T-cell (primary cell): ENCODE measurements around the gene ABO. TPM values are rescaled to one million over a fixed set of nuclear protein-coding genes. Genes with fewer than 3 reads are reported as not detected.

Experiments used
- ATAC-seq, 4 experiments: fragments of 200-7000 bp in 3 of 4; fragments of 150-1000 bp in 1 of 4; cut with Tn5 transposase; replicated peaks in 1 of 4; 1 replicate in 3 of 4; 2 replicates in 1 of 4; pipeline ENCODE4 v1.10.0; 2021; ENCODE audit warnings: moderate library complexity in 3 of 4, mild to moderate bottlenecking in 2 of 4, moderate number of reproducible peaks in 1 of 4
- CTCF ChIA-PET, 2 donors: fragments of 300-600 bp; sonication (Branson Sonifier 250); formaldehyde crosslinking; loops; one replicate each; lab custom pipeline; 2022; ENCODE audit warnings: antibody characterized with exemption in 2 of 2; lab: Charles Lee
- POLR2A ChIA-PET, 2 donors: fragments of 300-600 bp; sonication (Branson Sonifier 250); formaldehyde crosslinking; loops; one replicate each; lab custom pipeline; 2022; ENCODE audit warnings: antibody characterized with exemption in 2 of 2; lab: Charles Lee
- DNase-seq, 35 experiments: peaks; one replicate each; pipeline versions ENCODE4 v3.0.0 to v3.0.0-alpha.2; 2013 to 2023
- H3K27ac ChIP-seq: one replicate; pipeline ENCODE4 v1.5.1; 2013; ENCODE audit warnings: low read length
- H3K27me3 ChIP-seq, 2 experiments: replicated peaks in 1 of 2; 1 replicate in 1 of 2; 2 replicates in 1 of 2; pipeline versions ENCODE4 v1.6.1 to v1.7.0; 2013; ENCODE audit warnings: low read length in 1 of 2, mixed read lengths in 1 of 2; ENCODE audit not compliant: control insufficient read depth in 2 of 2, insufficient read depth in 2 of 2; ENCODE audit errors: extremely low read depth in 1 of 2
- H3K36me3 ChIP-seq, 2 donors: 1 replicate in 1 of 2; 2 replicates in 1 of 2; pipeline versions ENCODE4 v1.6.1 to v1.7.0; 2013; ENCODE audit warnings: low read length in 1 of 2; ENCODE audit not compliant: control insufficient read depth in 2 of 2, insufficient read depth in 1 of 2; ENCODE audit errors: extremely low read depth in 1 of 2
- H3K4me1 ChIP-seq, 2 experiments: 1 replicate in 1 of 2; 2 replicates in 1 of 2; pipeline versions ENCODE4 v1.6.1 to v1.7.0; 2013; ENCODE audit warnings: low read length in 2 of 2, mixed read lengths in 1 of 2; ENCODE audit not compliant: insufficient read depth in 2 of 2, control insufficient read depth in 1 of 2; ENCODE audit errors: extremely low read depth in 1 of 2
- H3K4me3 ChIP-seq, 2 donors: 1 replicate in 1 of 2; 2 replicates in 1 of 2; pipeline versions ENCODE4 v1.5.1 to v1.7.0; 2013; ENCODE audit warnings: mild to moderate bottlenecking in 2 of 2, low read length in 1 of 2, moderate library complexity in 1 of 2; ENCODE audit not compliant: control insufficient read depth in 1 of 2; ENCODE audit errors: extremely low read depth in 1 of 2
- H3K9me3 ChIP-seq: 2 replicates; pipeline ENCODE4 v1.7.0; 2013
- H3K27ac Mint-ChIP-seq, 2 donors: one replicate each; pipeline ENCODE4 v1.8.0; 2020 to 2021; ENCODE audit warnings: mild to moderate bottlenecking in 2 of 2, mixed read lengths in 2 of 2
- H3K27me3 Mint-ChIP-seq, 2 donors: one replicate each; pipeline ENCODE4 v1.8.0; 2021 to 2022; ENCODE audit warnings: mixed read lengths in 2 of 2
- H3K36me3 Mint-ChIP-seq: one replicate; pipeline ENCODE4 v1.8.0; 2021; ENCODE audit warnings: mixed read lengths
- H3K4me1 Mint-ChIP-seq, 3 donors: one replicate each; pipeline ENCODE4 v1.8.0; 2020 to 2022; ENCODE audit warnings: mixed read lengths in 3 of 3, mild to moderate bottlenecking in 1 of 3
- H3K4me3 Mint-ChIP-seq, 3 donors: one replicate each; pipeline ENCODE4 v1.8.0; 2020 to 2022; ENCODE audit warnings: mild to moderate bottlenecking in 3 of 3, mixed read lengths in 3 of 3, moderate library complexity in 3 of 3
- H3K9me3 Mint-ChIP-seq, 3 donors: one replicate each; pipeline ENCODE4 v1.8.0; 2020 to 2022; ENCODE audit warnings: mixed read lengths in 3 of 3
- WGBS: methylation state at CpG from one replicate; pipeline ENCODE4 v1.1.5; 2013; ENCODE audit warnings: missing lambda C conversion rate; ENCODE audit not compliant: insufficient coverage; 5-methylcytosine and 5-hydroxymethylcytosine counted together
- total RNA-seq, 35 experiments: library from RNA in 6 of 35; stranded (reverse) in 6 of 35; fragments of 120-200 nt in 1 of 35; gene quantifications; one replicate each; pipeline versions ENCODE4 v1.2.1 to v1.2.4 and lab custom pipeline; 2013 to 2026

Gene ABO
- total RNA-seq, 5 donors from 2014 or later (not counting 1 experiment from before 2014, with no cell fraction given) = 0.06 to 1.8 (median 0.37) TPM; not detected in 1

GRCh38 chr9:133280392-133280791 lies 5.4 kb upstream of the ABO start:
- no peak for ATAC-seq
- CTCF ChIA-PET = no interaction called here
- POLR2A ChIA-PET = no interaction called here
- Mint-ChIP-seq H3K9me3 (no peaks in the 10 kb centered on the region), H3K36me3 (no peaks in the 10 kb centered on the region), H3K4me3 (no peak overlapping the region), H3K27ac (no peak overlapping the region), H3K27me3 (peaks cover 18 to 41% of the 10 kb centered on the region in 2 donors), H3K4me1 (peaks cover 0 to 4% (median 3%) of the 10 kb centered on the region in 3 donors)
- no peak overlapping the region for H3K27ac ChIP-seq
- no peak overlapping the region for H3K4me3 ChIP-seq
- DNase-seq = no peak
- H3K36me3 ChIP-seq = no peaks in the 10 kb centered on the region
- H3K9me3 ChIP-seq = no peaks in the 10 kb centered on the region
- 83% methylated on average over 4 of the region's 5 CpGs for WGBS
- H3K27me3 ChIP-seq = peaks cover 0 to 31% of the 10 kb centered on the region in 2 experiments
- peaks cover 0 to 2% of the 10 kb centered on the region in 2 experiments for H3K4me1 ChIP-seq

GRCh38 chr9:133278161-133279114 lies 3.4 kb upstream of the ABO start:
- ATAC-seq = no peak

GRCh38 chr9:133277467-133277866 lies 2.5 kb upstream of the ABO start:
- ATAC-seq (no peak), DNase-seq (no peak)
- ChIA-PET CTCF (no interaction called here), POLR2A (no interaction called here)
- Histone ChIP-seq H3K4me3 (no peak overlapping the region), H3K4me1 (peaks cover 0 to 6% of the 10 kb centered on the region in 2 experiments), H3K27ac (no peak overlapping the region), H3K27me3 (peaks cover 2 to 52% of the 10 kb centered on the region in 2 experiments), H3K36me3 (no peaks in the 10 kb centered on the region), H3K9me3 (no peaks in the 10 kb centered on the region)
- no peak overlapping the region for H3K4me3 Mint-ChIP-seq
- H3K36me3 Mint-ChIP-seq = no peaks in the 10 kb centered on the region
- H3K27me3 Mint-ChIP-seq = peaks cover 31 to 58% of the 10 kb centered on the region in 2 donors
- no peak overlapping the region for H3K27ac Mint-ChIP-seq
- no peaks in the 10 kb centered on the region for H3K9me3 Mint-ChIP-seq
- H3K4me1 Mint-ChIP-seq = peaks cover 0 to 5% (median 4%) of the 10 kb centered on the region in 3 donors
- 74% methylated on average over 3 of the region's 4 CpGs for WGBS

More at GRCh38 chr9:133278161-133279114, 3.4 kb upstream of the ABO start:
- peaks cover under 1 to 44% of the 10 kb centered on the region in 2 experiments for H3K27me3 ChIP-seq
- H3K27me3 Mint-ChIP-seq = peaks cover 28 to 51% of the 10 kb centered on the region in 2 donors
- H3K27ac Mint-ChIP-seq = no peak overlapping the region
- H3K4me1 Mint-ChIP-seq = peaks cover 0 to 5% (median 4%) of the 10 kb centered on the region in 3 donors
- peaks cover 0 to 2% of the 10 kb centered on the region in 2 experiments for H3K4me1 ChIP-seq
- ChIA-PET POLR2A (no interaction called here), CTCF (interaction anchor here in 1 of 2 donors (0.6 kb wide), 1 partner anchor 82 kb away, joined by 3 read pairs; no protein-coding TSS in a partner anchor)
- no peak overlapping the region for H3K4me3 Mint-ChIP-seq
- no peak overlapping the region for H3K4me3 ChIP-seq
- no peaks in the 10 kb centered on the region for H3K36me3 ChIP-seq
- DNase-seq = no peak
- H3K27ac ChIP-seq = no peak overlapping the region
- H3K9me3 ChIP-seq = no peaks in the 10 kb centered on the region
- 83% methylated on average over 6 of the region's 12 CpGs for WGBS
- no peaks in the 10 kb centered on the region for H3K9me3 Mint-ChIP-seq
- no peaks in the 10 kb centered on the region for H3K36me3 Mint-ChIP-seq

- peaks cover 33 to 58% of the 10 kb centered on the region in 2 donors for H3K27me3 Mint-ChIP-seq
Observed at GRCh38 chr9:133276923-133277322, 1.9 kb upstream of the ABO start.

GRCh38 chr9:133276001-133276884 lies 1.2 kb upstream of the ABO start:
- Histone ChIP-seq H3K36me3 (no peaks in the 10 kb centered on the region), H3K9me3 (no peaks in the 10 kb centered on the region), H3K27ac (no peak overlapping the region), H3K27me3 (peaks cover 2 to 52% of the 10 kb centered on the region in 2 experiments), H3K4me1 (peaks cover 0 to 6% of the 10 kb centered on the region in 2 experiments), H3K4me3 (no peak overlapping the region)
- H3K9me3 Mint-ChIP-seq = no peaks in the 10 kb centered on the region
- peaks cover 39 to 60% of the 10 kb centered on the region in 2 donors for H3K27me3 Mint-ChIP-seq
- 49% methylated on average over 15 of the region's 33 CpGs for WGBS
- H3K27ac Mint-ChIP-seq = no peak overlapping the region
- no peaks in the 10 kb centered on the region for H3K36me3 Mint-ChIP-seq
- H3K4me3 Mint-ChIP-seq = peak overlapping the region in 1 of 3 donors; percentile 50
- DNase-seq (no peak), ATAC-seq (no peak)
- POLR2A ChIA-PET = no interaction called here
- CTCF ChIA-PET = no interaction called here
- H3K4me1 Mint-ChIP-seq = peaks cover 0 to 5% (median 4%) of the 10 kb centered on the region in 3 donors

More at GRCh38 chr9:133276923-133277322, 1.9 kb upstream of the ABO start:
- Histone ChIP-seq H3K27ac (no peak overlapping the region), H3K27me3 (peaks cover 2 to 52% of the 10 kb centered on the region in 2 experiments), H3K4me3 (no peak overlapping the region), H3K36me3 (no peaks in the 10 kb centered on the region), H3K4me1 (peaks cover 0 to 6% of the 10 kb centered on the region in 2 experiments), H3K9me3 (no peaks in the 10 kb centered on the region)
- H3K36me3 Mint-ChIP-seq = no peaks in the 10 kb centered on the region
- ChIA-PET CTCF (no interaction called here), POLR2A (no interaction called here)
- H3K4me3 Mint-ChIP-seq = no peak overlapping the region
- no peaks in the 10 kb centered on the region for H3K9me3 Mint-ChIP-seq
- ATAC-seq = no peak
- 97% methylated on average over 9 of the region's 9 CpGs for WGBS
- peak overlapping the region in 1 of 2 donors; percentile 45 for H3K27ac Mint-ChIP-seq
- peaks cover 0 to 5% (median 4%) of the 10 kb centered on the region in 3 donors for H3K4me1 Mint-ChIP-seq
- no peak for DNase-seq
